HEK293 (cell line): ENCODE measurements around the gene MAPKAP1.

Experiments used
- TCF7L2 ChIP-seq: IDR thresholded peaks from 2 replicates; pipeline ENCODE4 v1.6.1; 2011; ENCODE audit warnings: low read depth, mild to moderate bottlenecking, inconsistent platforms, low read length, moderate library complexity, borderline replicate concordance
- TF ChIP-seq, protein P1 (sequence below): fragments of 450-650 bp; formaldehyde crosslinking; IDR thresholded peaks from 2 replicates; pipeline ENCODE4 v1.5.1; 2016; ENCODE audit warnings: missing biosample characterization, missing genetic modification characterization

DNA sequence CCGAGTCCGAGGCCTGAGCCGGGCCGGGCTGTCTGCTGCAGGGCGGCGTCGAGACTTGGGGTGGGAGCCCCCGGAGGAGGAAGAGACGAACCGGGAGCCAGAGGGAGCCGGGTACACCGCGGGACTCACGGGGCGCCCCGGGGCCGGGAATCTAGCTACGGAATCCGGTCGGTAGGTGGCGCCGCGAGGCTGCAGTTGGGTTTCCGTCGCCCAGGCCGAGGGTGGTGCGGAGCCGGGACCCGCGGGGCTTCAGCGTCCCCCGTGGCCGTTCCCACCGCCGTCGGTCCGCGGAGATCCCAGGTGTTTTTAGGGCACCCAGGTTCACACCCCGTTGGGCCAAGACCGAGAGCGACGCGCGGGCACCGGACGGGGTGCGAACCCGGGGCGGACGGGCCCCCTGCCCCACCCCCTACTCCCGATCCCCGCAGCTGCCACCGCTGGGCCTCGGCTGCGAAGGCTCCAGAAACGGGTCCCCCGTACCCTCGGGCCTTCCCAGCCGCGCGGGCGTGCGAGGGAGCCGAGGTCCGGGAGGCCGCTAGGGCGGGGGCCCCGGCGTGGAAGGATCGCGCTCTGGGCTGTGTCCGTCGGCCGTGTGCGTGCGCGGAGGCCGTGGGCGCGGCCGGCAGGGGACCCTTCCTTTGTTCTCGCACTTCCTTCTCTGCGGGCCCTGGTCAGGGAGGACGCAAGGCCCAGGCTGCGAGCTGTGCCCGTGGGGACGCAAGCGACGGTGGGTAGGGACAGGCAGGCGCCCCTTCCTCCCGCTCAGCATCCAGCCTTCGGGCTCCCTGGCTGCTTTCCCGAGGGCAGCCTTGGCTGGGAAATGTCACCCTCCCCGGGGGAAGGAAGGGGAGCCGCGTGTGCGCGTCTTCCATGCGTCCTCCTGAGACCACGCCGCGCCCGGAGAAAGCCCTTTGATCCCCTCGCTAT is 298.8 kb downstream of the MAPKAP1 start:
- TF ChIP-seq, protein P1, sequence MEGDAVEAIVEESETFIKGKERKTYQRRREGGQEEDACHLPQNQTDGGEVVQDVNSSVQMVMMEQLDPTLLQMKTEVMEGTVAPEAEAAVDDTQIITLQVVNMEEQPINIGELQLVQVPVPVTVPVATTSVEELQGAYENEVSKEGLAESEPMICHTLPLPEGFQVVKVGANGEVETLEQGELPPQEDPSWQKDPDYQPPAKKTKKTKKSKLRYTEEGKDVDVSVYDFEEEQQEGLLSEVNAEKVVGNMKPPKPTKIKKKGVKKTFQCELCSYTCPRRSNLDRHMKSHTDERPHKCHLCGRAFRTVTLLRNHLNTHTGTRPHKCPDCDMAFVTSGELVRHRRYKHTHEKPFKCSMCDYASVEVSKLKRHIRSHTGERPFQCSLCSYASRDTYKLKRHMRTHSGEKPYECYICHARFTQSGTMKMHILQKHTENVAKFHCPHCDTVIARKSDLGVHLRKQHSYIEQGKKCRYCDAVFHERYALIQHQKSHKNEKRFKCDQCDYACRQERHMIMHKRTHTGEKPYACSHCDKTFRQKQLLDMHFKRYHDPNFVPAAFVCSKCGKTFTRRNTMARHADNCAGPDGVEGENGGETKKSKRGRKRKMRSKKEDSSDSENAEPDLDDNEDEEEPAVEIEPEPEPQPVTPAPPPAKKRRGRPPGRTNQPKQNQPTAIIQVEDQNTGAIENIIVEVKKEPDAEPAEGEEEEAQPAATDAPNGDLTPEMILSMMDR (tag by site-specific recombination) = peak; percentile 90
- TF ChIP-seq TCF7L2 = no peak
